HEK293T (cell line): Measurements from ENCODE around the gene PPP3R1.

ENCODE experiments used
- CTCF ChIA-PET: fragments of 350-600 bp; formaldehyde crosslinking; extraction: SDS; loops from one replicate; lab custom pipeline; 2021; ENCODE audit warnings: antibody characterized with exemption, inconsistent platforms; lab: Yijun Ruan, JAX
- POLR2A ChIA-PET: fragments of 350-600 bp; formaldehyde crosslinking; extraction: SDS; loops from one replicate; lab custom pipeline; 2020; ENCODE audit warnings: antibody characterized with exemption, inconsistent platforms; lab: Yijun Ruan, JAX
- DNase-seq: peaks from one replicate; pipeline ENCODE4 v3.0.0; 2012; ENCODE audit warnings: mixed read lengths; ENCODE audit errors: extremely low spot score
- ARNT ChIP-seq: fragments of 450-650 bp; IDR thresholded peaks from 2 replicates; pipeline ENCODE4 v1.6.1; 2017; ENCODE audit warnings: mild to moderate bottlenecking
- BHLHE40 ChIP-seq: fragments of 450-650 bp; IDR thresholded peaks from 2 replicates; pipeline ENCODE4 v1.6.1; 2016; ENCODE audit warnings: mild to moderate bottlenecking, moderate library complexity, borderline replicate concordance
- CTBP1 ChIP-seq: fragments of 450-650 bp; IDR thresholded peaks from 2 replicates; pipeline ENCODE4 v1.6.1; 2016; ENCODE audit warnings: borderline replicate concordance
- ELF4 ChIP-seq: fragments of 450-650 bp; IDR thresholded peaks from 2 replicates; pipeline ENCODE4 v1.6.1; 2017; ENCODE audit warnings: antibody characterized with exemption
- FOXA1 ChIP-seq: fragments of 450-650 bp; IDR thresholded peaks from 2 replicates; pipeline ENCODE4 v1.6.1; 2016; ENCODE audit warnings: mild to moderate bottlenecking
- FOXK2 ChIP-seq: fragments of 450-650 bp; IDR thresholded peaks from 2 replicates; pipeline ENCODE4 v1.6.1; 2016; ENCODE audit warnings: mild to moderate bottlenecking
- FOXM1 ChIP-seq: fragments of 450-650 bp; IDR thresholded peaks from 2 replicates; pipeline ENCODE4 v1.6.1; 2017; ENCODE audit warnings: mild to moderate bottlenecking, borderline replicate concordance
- HDGF ChIP-seq: fragments of 450-650 bp; IDR thresholded peaks from 2 replicates; pipeline ENCODE4 v1.6.1; 2017; ENCODE audit warnings: antibody characterized with exemption, borderline replicate concordance
- L3MBTL2 ChIP-seq: fragments of 450-650 bp; conservative IDR thresholded peaks from 2 replicates; pipeline ENCODE4 v1.6.1; 2016; ENCODE audit warnings: mild to moderate bottlenecking
- LEF1 ChIP-seq: fragments of 450-650 bp; IDR thresholded peaks from 2 replicates; pipeline ENCODE4 v1.6.1; 2017; ENCODE audit warnings: mild to moderate bottlenecking, borderline replicate concordance
- NFRKB ChIP-seq: fragments of 450-650 bp; IDR thresholded peaks from 2 replicates; pipeline ENCODE4 v1.6.1; 2016; ENCODE audit warnings: mild to moderate bottlenecking, moderate library complexity
- SP1 ChIP-seq: fragments of 450-650 bp; IDR thresholded peaks from 2 replicates; pipeline ENCODE4 v1.6.1; 2017
- SUZ12 ChIP-seq: fragments of 450-650 bp; IDR thresholded peaks from 2 replicates; pipeline ENCODE4 v1.6.1; 2016; ENCODE audit warnings: mild to moderate bottlenecking
- TARDBP ChIP-seq: fragments of 450-650 bp; IDR thresholded peaks from 2 replicates; pipeline ENCODE4 v1.6.1; 2016
- ZNF384 ChIP-seq: fragments of 450-650 bp; IDR thresholded peaks from 2 replicates; pipeline ENCODE4 v1.6.1; 2016
- TF ChIP-seq, protein P1 (sequence below): fragments of 450-650 bp; IDR thresholded peaks from 2 replicates; pipeline ENCODE4 v1.6.1; 2016

The PPP3R1 gene

DNA sequence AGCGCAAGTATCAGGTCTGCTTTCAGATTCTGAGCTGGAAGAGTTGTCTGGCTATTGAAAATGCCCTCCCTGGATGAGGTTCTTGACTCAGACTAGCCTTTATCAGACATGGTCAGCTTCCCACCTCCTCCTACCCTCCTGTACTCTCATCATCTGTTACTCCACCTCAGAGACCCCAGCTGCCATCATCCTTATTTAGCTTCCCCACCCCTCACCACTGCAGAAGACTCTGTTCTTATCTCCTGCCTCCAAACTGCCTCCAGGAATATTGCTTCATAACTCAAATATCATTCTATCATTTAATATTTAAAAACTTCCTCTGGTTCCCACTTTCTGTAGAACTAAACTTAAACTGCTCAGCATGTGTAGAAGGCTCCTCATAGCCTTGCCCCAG, 31.1 kb upstream of the PPP3R1 start:
- CTCF ChIA-PET = interaction anchor here (0.8 to 1.9 kb wide), 6 partner anchors 8 to 161 kb away, joined by 3 to 10 read pairs (median 4); no protein-coding TSS in a partner anchor
- POLR2A ChIA-PET = no interaction called here
- TF ChIP-seq TARDBP (no peak), ELF4 (no peak), L3MBTL2 (no peak), FOXM1 (no peak), NFRKB (no peak), BHLHE40 (no peak)
- no peak for DNase-seq

DNA sequence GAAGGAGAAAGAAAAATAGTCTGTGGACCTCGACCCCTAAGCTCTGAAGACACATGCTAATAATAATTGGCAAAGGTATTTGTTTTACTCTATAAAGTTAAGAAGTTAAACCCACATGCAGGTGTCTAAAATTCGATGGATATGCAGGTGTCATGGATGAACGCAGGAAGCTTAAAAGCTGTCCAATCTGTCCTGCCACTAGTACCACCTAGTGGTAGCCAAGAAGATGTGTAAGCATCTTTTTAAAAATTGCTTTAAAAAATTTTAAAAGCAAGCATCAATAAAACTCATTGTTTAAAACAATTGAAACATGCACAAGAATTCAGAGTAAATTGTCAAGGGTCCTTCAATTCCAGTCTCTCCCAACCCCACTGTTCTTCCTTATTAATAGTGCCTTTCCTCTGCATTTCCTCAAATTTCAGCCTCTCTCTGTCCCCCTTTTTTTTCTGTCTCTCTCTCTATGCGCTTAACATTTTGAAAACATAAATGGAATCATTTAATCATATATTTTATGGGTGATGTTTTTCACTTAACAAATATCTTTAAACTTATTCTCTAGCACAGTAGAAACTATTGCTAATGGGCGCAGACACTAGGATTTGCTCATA, 30.6 kb upstream of the PPP3R1 start:
- peak; percentile 56 for DNase-seq

GRCh38 chr2:68280796-68281195, 28.5 kb upstream of the PPP3R1 start:
- TF ChIP-seq FOXM1 (no peak), ELF4 (no peak), BHLHE40 (no peak), SUZ12 (no peak), FOXK2 (no peak), ZNF384 (no peak), FOXA1 (no peak), ARNT (no peak)
- POLR2A ChIA-PET = no interaction called here
- DNase-seq = no peak
- CTCF ChIA-PET = no interaction called here

More for the DNA sequence above, 30.6 kb upstream of the PPP3R1 start:
- no peak for TF ChIP-seq CTBP1
- no peak for TF ChIP-seq FOXA1
- no peak for TF ChIP-seq BHLHE40
- TF ChIP-seq TARDBP = no peak
- no peak for TF ChIP-seq SUZ12
- TF ChIP-seq FOXM1 = no peak
- TF ChIP-seq HDGF = no peak
- no peak for TF ChIP-seq L3MBTL2
- no peak for TF ChIP-seq FOXK2
- TF ChIP-seq ELF4 = no peak
- TF ChIP-seq ARNT = no peak
- TF ChIP-seq SP1 = no peak
- TF ChIP-seq, protein P1, sequence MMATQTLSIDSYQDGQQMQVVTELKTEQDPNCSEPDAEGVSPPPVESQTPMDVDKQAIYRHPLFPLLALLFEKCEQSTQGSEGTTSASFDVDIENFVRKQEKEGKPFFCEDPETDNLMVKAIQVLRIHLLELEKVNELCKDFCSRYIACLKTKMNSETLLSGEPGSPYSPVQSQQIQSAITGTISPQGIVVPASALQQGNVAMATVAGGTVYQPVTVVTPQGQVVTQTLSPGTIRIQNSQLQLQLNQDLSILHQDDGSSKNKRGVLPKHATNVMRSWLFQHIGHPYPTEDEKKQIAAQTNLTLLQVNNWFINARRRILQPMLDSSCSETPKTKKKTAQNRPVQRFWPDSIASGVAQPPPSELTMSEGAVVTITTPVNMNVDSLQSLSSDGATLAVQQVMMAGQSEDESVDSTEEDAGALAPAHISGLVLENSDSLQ = no peak
- no peak for TF ChIP-seq LEF1
- TF ChIP-seq NFRKB = no peak
- TF ChIP-seq ZNF384 = no peak
- CTCF ChIA-PET = interaction anchor here (0.7 to 1.9 kb wide), 9 partner anchors 8 to 161 kb away, joined by 3 to 10 read pairs (median 4); no protein-coding TSS in a partner anchor
- POLR2A ChIA-PET = no interaction called here

- CTCF ChIA-PET = no interaction called here
- DNase-seq = no peak
- POLR2A ChIA-PET = interaction anchor here (1.0 kb wide), 1 partner anchor 123 kb away, joined by 3 read pairs; the partner anchor contains the start of gene PNO1
- TF ChIP-seq TARDBP (no peak), ELF4 (no peak), LEF1 (no peak), FOXM1 (no peak), L3MBTL2 (no peak), FOXA1 (no peak), NFRKB (no peak), HDGF (no peak)
- TF ChIP-seq, protein P1 = no peak
These were observed 28.0 kb upstream of the PPP3R1 start for GRCh38 chr2:68280348-68280747.

GRCh38 chr2:68279691-68280090, 27.4 kb upstream of the PPP3R1 start:
- TF ChIP-seq NFRKB = no peak
- TF ChIP-seq BHLHE40 = no peak
- no peak for TF ChIP-seq FOXM1
- no peak for TF ChIP-seq SP1
- TF ChIP-seq FOXA1 = no peak
- TF ChIP-seq SUZ12 = no peak
- no peak for TF ChIP-seq ZNF384
- TF ChIP-seq, protein P1 = no peak
- TF ChIP-seq HDGF = no peak
- no peak for TF ChIP-seq LEF1
- TF ChIP-seq ELF4 = no peak
- no peak for TF ChIP-seq CTBP1
- no peak for TF ChIP-seq L3MBTL2
- no peak for TF ChIP-seq ARNT
- TF ChIP-seq FOXK2 = no peak
- no peak for DNase-seq
- ChIA-PET POLR2A (interaction anchor here (1.0 kb wide), 1 partner anchor 122 kb away, joined by 3 read pairs; the partner anchor contains the start of gene PNO1), CTCF (no interaction called here)

GRCh38 chr2:68278169-68278568, 25.8 kb upstream of the PPP3R1 start:
- TF ChIP-seq SP1 (no peak), FOXM1 (no peak), LEF1 (no peak), BHLHE40 (no peak), HDGF (no peak), ARNT (no peak), SUZ12 (no peak), ELF4 (no peak), TARDBP (no peak), NFRKB (no peak), CTBP1 (no peak), FOXK2 (no peak), FOXA1 (no peak), ZNF384 (no peak), L3MBTL2 (no peak)
- TF ChIP-seq, protein P1 = no peak
- ChIA-PET CTCF (interaction anchor here (0.7 kb wide), 1 partner anchor 156 kb away, joined by 4 read pairs; no protein-coding TSS in a partner anchor), POLR2A (no interaction called here)
- no peak for DNase-seq
